ENCODE measurements around the gene CPEB3.
"Not testable (repeated sequence)": the region's sequence is repeated elsewhere in the genome, so short reads cannot be mapped to it uniquely, and the experiment has no call there.

CPEB3 gene

DNA sequence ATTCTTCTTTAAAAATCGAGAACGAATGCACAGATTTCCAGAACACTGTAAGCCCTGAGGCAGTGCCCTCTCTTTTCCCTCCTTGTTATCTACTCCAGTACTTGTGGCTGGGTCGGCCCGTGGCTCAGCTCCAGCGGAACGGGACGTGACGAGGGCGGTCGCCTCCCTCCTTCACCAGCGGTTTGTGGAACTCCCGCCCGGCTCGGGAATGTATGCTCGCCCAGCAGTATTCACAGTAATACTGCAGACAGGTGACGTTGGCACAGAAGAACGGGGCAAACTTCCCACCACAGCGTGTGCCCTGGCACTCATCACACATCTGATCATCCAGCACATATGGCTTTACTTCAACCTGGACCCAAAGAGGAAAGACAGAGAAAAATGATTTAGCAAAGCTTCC, 238.8 kb downstream of the CPEB3 start:
- peaks cover 15% of the 10 kb centered on the region for H3K36me3 ChIP-seq
- H3K4me1 ChIP-seq (ENCODE audit: control insufficient read depth in 1 of 2, insufficient read depth in 1 of 2, low read depth in 1 of 2, low read length in 1 of 2), result peaks cover 0 to 9% of the 10 kb centered on the region in 2 experiments
- H3K4me3 ChIP-seq (ENCODE audit: low read depth in 1 of 2, low read length in 1 of 2), result no peak overlapping the region
- TF ChIP-seq, protein P1, sequence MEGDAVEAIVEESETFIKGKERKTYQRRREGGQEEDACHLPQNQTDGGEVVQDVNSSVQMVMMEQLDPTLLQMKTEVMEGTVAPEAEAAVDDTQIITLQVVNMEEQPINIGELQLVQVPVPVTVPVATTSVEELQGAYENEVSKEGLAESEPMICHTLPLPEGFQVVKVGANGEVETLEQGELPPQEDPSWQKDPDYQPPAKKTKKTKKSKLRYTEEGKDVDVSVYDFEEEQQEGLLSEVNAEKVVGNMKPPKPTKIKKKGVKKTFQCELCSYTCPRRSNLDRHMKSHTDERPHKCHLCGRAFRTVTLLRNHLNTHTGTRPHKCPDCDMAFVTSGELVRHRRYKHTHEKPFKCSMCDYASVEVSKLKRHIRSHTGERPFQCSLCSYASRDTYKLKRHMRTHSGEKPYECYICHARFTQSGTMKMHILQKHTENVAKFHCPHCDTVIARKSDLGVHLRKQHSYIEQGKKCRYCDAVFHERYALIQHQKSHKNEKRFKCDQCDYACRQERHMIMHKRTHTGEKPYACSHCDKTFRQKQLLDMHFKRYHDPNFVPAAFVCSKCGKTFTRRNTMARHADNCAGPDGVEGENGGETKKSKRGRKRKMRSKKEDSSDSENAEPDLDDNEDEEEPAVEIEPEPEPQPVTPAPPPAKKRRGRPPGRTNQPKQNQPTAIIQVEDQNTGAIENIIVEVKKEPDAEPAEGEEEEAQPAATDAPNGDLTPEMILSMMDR (IDR thresholded peaks at IDR 0.05), result no peak
- H3K27me3 ChIP-seq, result no peaks in the 10 kb centered on the region
- H3K9me3 ChIP-seq, result no peaks in the 10 kb centered on the region
- H3K27ac ChIP-seq, result no peak overlapping the region

DNA sequence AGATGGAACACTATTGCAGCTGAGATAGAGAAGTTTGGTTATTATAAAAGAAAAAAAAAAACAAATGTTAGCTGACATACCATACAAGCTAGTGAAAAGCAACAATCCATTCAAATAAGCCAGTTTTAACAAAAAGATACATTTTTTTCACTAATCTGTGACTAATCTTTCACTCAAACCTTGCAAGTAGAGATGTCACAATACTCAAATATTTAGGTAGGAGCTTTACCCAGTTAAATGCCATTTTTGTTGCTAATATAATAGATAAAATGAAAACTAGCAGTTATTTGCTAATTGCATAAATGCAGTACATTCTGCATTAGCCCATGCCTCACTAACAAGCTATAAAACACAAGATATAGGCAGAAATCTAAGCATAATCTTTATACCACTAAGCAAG, 243.7 kb downstream of the CPEB3 start:
- H3K27ac ChIP-seq, result no peak overlapping the region
- TF ChIP-seq, protein P1 (IDR thresholded peaks at IDR 0.05), result no peak
- H3K27me3 ChIP-seq, result peaks cover 13% of the 10 kb centered on the region
- no peaks in the 10 kb centered on the region for H3K9me3 ChIP-seq
- no peak overlapping the region for H3K4me3 ChIP-seq (ENCODE audit: low read depth in 1 of 2, low read length in 1 of 2)
- peaks cover 8% of the 10 kb centered on the region for H3K36me3 ChIP-seq
- peaks cover 0 to 9% of the 10 kb centered on the region in 2 experiments for H3K4me1 ChIP-seq (ENCODE audit: control insufficient read depth in 1 of 2, insufficient read depth in 1 of 2, low read depth in 1 of 2, low read length in 1 of 2)

DNA sequence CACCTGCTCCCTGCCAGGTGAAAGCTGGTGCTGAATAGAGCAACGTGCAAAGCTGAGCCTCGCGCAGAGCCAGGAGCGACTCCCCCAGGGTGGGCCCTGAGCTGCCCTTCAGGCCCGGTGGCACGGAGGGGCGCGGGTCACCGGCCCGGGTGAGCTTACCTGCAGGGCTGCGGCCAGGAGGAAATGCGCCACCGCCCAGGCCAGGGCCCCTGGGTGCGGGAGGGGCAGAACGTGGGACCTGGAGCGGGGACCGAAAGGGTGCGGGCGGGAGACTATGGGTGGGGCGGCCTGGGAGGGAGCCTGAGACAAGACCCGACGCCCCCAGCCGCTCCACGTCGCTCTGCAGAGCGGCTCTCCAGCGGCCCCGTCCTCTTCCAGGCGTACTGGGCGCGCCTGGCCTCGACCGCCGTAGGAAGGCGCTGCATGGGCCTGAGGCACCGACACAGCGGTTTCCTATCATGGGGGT, 245.2 kb downstream of the CPEB3 start:
- no peaks in the 10 kb centered on the region for H3K9me3 ChIP-seq
- TF ChIP-seq, protein P1 (IDR thresholded peaks at IDR 0.05), result no peak
- H3K4me3 ChIP-seq (ENCODE audit: low read depth in 1 of 2, low read length in 1 of 2), result no peak overlapping the region
- H3K4me1 ChIP-seq (ENCODE audit: control insufficient read depth in 1 of 2, insufficient read depth in 1 of 2, low read depth in 1 of 2, low read length in 1 of 2), result peaks cover 0 to 9% of the 10 kb centered on the region in 2 experiments
- no peak overlapping the region for H3K27ac ChIP-seq
- H3K36me3 ChIP-seq, result no peaks in the 10 kb centered on the region
- H3K27me3 ChIP-seq, result peaks cover 13% of the 10 kb centered on the region

DNA sequence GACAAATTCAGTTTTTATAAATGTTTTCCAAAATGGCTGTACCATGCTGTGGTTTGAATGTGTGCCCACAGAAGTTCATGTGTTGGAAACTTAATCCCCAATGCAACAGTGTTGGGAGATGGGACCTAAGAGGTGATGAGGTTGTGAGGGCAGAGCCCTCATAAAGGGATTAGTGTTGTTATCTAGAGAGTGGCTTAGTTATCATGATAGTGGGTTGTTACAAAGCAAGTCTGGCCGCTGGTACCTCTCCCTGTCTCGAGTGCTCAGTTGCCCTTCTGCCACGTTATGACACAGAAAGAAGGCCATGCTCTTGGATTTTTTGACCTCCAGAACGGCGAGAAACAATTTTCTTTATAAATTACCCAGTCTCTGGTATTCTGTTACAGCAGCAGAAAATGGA, 248.3 kb downstream of the CPEB3 start:
- Histone ChIP-seq H3K27ac (no peak overlapping the region), H3K9me3 (no peaks in the 10 kb centered on the region), H3K27me3 (peaks cover 13% of the 10 kb centered on the region), H3K4me1 (ENCODE audit: control insufficient read depth in 1 of 2, insufficient read depth in 1 of 2, low read depth in 1 of 2, low read length in 1 of 2) (peaks cover 0 to under 1% of the 10 kb centered on the region in 2 experiments), H3K4me3 (ENCODE audit: low read depth in 1 of 2, low read length in 1 of 2) (no peak overlapping the region), H3K36me3 (no peaks in the 10 kb centered on the region)
- TF ChIP-seq, protein P1 (IDR thresholded peaks at IDR 0.05), result no peak

DNA sequence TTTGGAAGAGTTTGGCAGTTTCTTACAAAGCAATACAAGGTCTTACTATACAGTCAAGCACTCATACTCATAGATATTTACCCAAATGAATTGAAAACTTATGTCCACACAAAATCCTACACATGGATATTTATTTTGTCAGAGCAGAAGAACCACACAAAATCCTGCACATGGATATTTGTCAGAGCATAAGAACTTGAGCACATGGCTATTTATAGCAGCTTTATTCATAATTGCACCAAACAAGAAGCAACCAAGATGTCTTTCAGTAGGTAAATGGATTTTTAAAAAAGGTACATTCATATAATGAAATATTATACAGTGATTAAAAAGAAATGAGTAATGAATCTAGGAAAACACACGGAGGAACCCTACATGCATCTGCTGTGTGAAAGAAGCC, 251.9 kb downstream of the CPEB3 start:
- Histone ChIP-seq H3K9me3 (no peaks in the 10 kb centered on the region), H3K27me3 (no peaks in the 10 kb centered on the region), H3K4me3 (ENCODE audit: low read depth in 1 of 2, low read length in 1 of 2) (no peak overlapping the region), H3K36me3 (no peaks in the 10 kb centered on the region), H3K4me1 (ENCODE audit: control insufficient read depth in 1 of 2, insufficient read depth in 1 of 2, low read depth in 1 of 2, low read length in 1 of 2) (no peaks in the 10 kb centered on the region), H3K27ac (no peak overlapping the region)
- TF ChIP-seq, protein P1 (IDR thresholded peaks at IDR 0.05), result no peak

DNA sequence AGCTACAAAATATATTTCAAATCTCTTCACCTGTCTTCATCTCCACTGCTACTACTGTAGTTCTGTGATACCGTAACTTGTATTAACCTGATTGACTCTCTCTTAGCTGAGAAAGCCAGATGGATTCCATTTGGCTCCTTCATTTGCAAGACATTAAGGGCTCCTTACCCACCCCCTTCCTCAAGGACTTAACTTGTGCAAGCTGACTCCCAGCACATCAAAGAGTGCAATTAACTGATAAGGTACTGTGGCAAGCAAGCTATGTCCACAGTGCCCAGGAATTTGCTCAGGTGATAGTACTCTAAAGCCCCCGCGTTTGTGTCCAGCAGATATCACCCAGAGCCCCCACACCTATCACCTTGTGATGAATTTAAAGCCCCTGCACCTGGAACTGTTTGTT, 257.8 kb downstream of the CPEB3 start:
- H3K9me3 ChIP-seq; H3K27ac ChIP-seq; H3K27me3 ChIP-seq; H3K4me3 ChIP-seq (ENCODE audit: low read depth in 1 of 2, low read length in 1 of 2); H3K4me1 ChIP-seq (ENCODE audit: control insufficient read depth in 1 of 2, insufficient read depth in 1 of 2, low read depth in 1 of 2, low read length in 1 of 2): not testable (repeated sequence)
- peaks cover 47% of the 10 kb centered on the region for H3K36me3 ChIP-seq

Data from neutrophil (primary cell).